IMR-90 (cell line): Measurements from ENCODE around the gene USO1. TPM values are rescaled to one million over a fixed set of nuclear protein-coding genes. Genes with fewer than 3 reads are reported as not detected.

Experiments
- ATAC-seq: fragments of 200-7000 bp; cut with Tn5 transposase; 2 replicates; pipeline ENCODE4 v1.9.1; 2020; ENCODE audit warnings: low read depth, mild to moderate bottlenecking, moderate library complexity
- BruUV-seq: library from RNA; stranded (reverse); fragments of 400-500 nt; replicated peaks from 2 replicates; lab custom pipeline; 2021; lab: Mats Ljungman, UMichigan
- CTCF ChIA-PET: fragments of 300-600 bp; formaldehyde crosslinking; extraction: SDS; loops from one replicate; lab custom pipeline; 2021; ENCODE audit warnings: antibody characterized with exemption; lab: Yijun Ruan, JAX
- POLR2A ChIA-PET: fragments of 300-600 bp; sonication (Branson Sonifier 250); formaldehyde crosslinking; loops from one replicate; lab custom pipeline; 2022; ENCODE audit warnings: antibody characterized with exemption; ENCODE audit not compliant: unreplicated experiment; lab: Charles Lee
- DNase-seq: peaks from one replicate; pipeline ENCODE4 v3.0.0; 2013
- H2AFZ ChIP-seq: replicated peaks from 2 replicates; pipeline ENCODE3; 2013; ENCODE audit warnings: low read length, mild to moderate bottlenecking; ENCODE audit not compliant: poor library complexity
- H2AK5ac ChIP-seq: 2 replicates; pipeline ENCODE4 v1.6.1; 2013; ENCODE audit warnings: low read depth, low read length, inconsistent platforms
- H2AK9ac ChIP-seq: replicated peaks from 2 replicates; pipeline ENCODE3; 2013; ENCODE audit warnings: mild to moderate bottlenecking, low read depth, low read length, moderate library complexity; ENCODE audit not compliant: poor library complexity
- H2BK120ac ChIP-seq: 2 replicates; pipeline ENCODE4 v1.6.1; 2013; ENCODE audit warnings: low read depth, low read length, inconsistent platforms
- H2BK15ac ChIP-seq: 3 replicates; pipeline ENCODE4 v1.6.1; 2013; ENCODE audit warnings: low read depth, low read length, inconsistent platforms
- H2BK20ac ChIP-seq: 2 replicates; pipeline ENCODE4 v1.6.1; 2013; ENCODE audit warnings: low read depth, mild to moderate bottlenecking, inconsistent platforms, low read length, moderate library complexity
- H2BK5ac ChIP-seq: 2 replicates; pipeline ENCODE4 v1.6.1; 2013; ENCODE audit warnings: mild to moderate bottlenecking, low read depth, low read length, inconsistent platforms; ENCODE audit not compliant: poor library complexity, severe bottlenecking
- H3K14ac ChIP-seq: replicated peaks from 2 replicates; pipeline ENCODE4 v1.6.1; 2013; ENCODE audit warnings: low read depth, low read length, inconsistent platforms
- H3K18ac ChIP-seq: 2 replicates; pipeline ENCODE4 v1.6.1; 2013; ENCODE audit warnings: low read depth, low read length, control low read depth
- H3K23ac ChIP-seq: 2 replicates; pipeline ENCODE4 v1.6.1; 2013; ENCODE audit warnings: low read depth, low read length, inconsistent platforms
- H3K27ac ChIP-seq: 2 replicates; pipeline ENCODE4 v1.5.1; 2013; ENCODE audit warnings: mild to moderate bottlenecking, control low read depth, low read length; ENCODE audit not compliant: insufficient read depth
- H3K27me3 ChIP-seq: 2 replicates; pipeline ENCODE4 v1.6.1; 2013; ENCODE audit warnings: low read length; ENCODE audit not compliant: control insufficient read depth, insufficient read depth
- H3K36me3 ChIP-seq: 2 replicates; pipeline ENCODE4 v1.6.1; 2013; ENCODE audit warnings: low read length, mixed read lengths; ENCODE audit not compliant: control insufficient read depth, insufficient read depth
- H3K4ac ChIP-seq: 2 replicates; pipeline ENCODE4 v1.6.1; 2013; ENCODE audit warnings: low read depth, low read length, inconsistent platforms
- H3K4me1 ChIP-seq: 2 replicates; pipeline ENCODE4 v1.6.1; 2013; ENCODE audit warnings: low read length, mixed read lengths; ENCODE audit not compliant: control insufficient read depth, insufficient read depth
- H3K4me2 ChIP-seq: 2 replicates; pipeline ENCODE4 v1.6.1; 2013; ENCODE audit warnings: low read depth, mild to moderate bottlenecking, control low read depth, low read length, moderate library complexity
- H3K4me3 ChIP-seq: 2 replicates; pipeline ENCODE4 v1.5.1; 2013; ENCODE audit warnings: low read depth, mild to moderate bottlenecking, control low read depth, low read length, moderate library complexity; ENCODE audit not compliant: insufficient read depth
- H3K56ac ChIP-seq: 2 replicates; pipeline ENCODE4 v1.6.1; 2013; ENCODE audit warnings: low read length, inconsistent platforms; ENCODE audit not compliant: insufficient read depth; ENCODE audit errors: extremely low read depth
- H3K79me1 ChIP-seq, 2 experiments: 2 replicates each; pipeline ENCODE4 v1.6.1; 2013; ENCODE audit warnings: low read length in 2 of 2, inconsistent platforms in 1 of 2, low read depth in 1 of 2
- H3K9ac ChIP-seq: 2 replicates; pipeline ENCODE4 v1.6.1; 2013; ENCODE audit warnings: low read depth, low read length, control low read depth
- H3K9me1 ChIP-seq: 2 replicates; pipeline ENCODE4 v1.6.1; 2013; ENCODE audit warnings: low read length, inconsistent platforms; ENCODE audit not compliant: insufficient read depth
- H3K9me3 ChIP-seq: 2 replicates; pipeline ENCODE4 v1.6.1; 2013; ENCODE audit warnings: low read length; ENCODE audit not compliant: control insufficient read depth, insufficient read depth
- H4K20me1 ChIP-seq: 2 replicates; pipeline ENCODE4 v1.6.1; 2013; ENCODE audit warnings: low read length, inconsistent platforms; ENCODE audit not compliant: insufficient read depth
- H4K5ac ChIP-seq: 2 replicates; pipeline ENCODE4 v1.6.1; 2013; ENCODE audit warnings: mild to moderate bottlenecking, low read depth, low read length, control low read depth
- H4K8ac ChIP-seq, 2 experiments: 2 replicates each; pipeline ENCODE4 v1.6.1; 2013; ENCODE audit warnings: low read depth in 2 of 2, low read length in 2 of 2, control low read depth in 1 of 2, inconsistent platforms in 1 of 2
- H4K91ac ChIP-seq: 2 replicates; pipeline ENCODE4 v1.6.1; 2013; ENCODE audit warnings: low read depth, low read length, inconsistent platforms; ENCODE audit not compliant: insufficient read depth
- ELK1 ChIP-seq: fragments of 150-350 bp; IDR thresholded peaks from 2 replicates; pipeline ENCODE4 v1.6.1; 2016; ENCODE audit warnings: low read depth, mild to moderate bottlenecking, low read length, moderate library complexity, borderline replicate concordance
- FOS ChIP-seq: fragments of 150-350 bp; IDR thresholded peaks from 2 replicates; pipeline ENCODE4 v1.6.1; 2016; ENCODE audit warnings: low read depth, low read length
- MAFK ChIP-seq: IDR thresholded peaks from 2 replicates; pipeline ENCODE4 v1.6.1; 2012; ENCODE audit warnings: low read depth, low read length, improper control_type of control experiment
- POLR2A ChIP-seq: IDR thresholded peaks from 2 replicates; pipeline ENCODE4 v1.6.1; 2012; ENCODE audit warnings: mild to moderate bottlenecking, low read depth, low read length
- RAD21 ChIP-seq: IDR thresholded peaks from 2 replicates; pipeline ENCODE4 v1.6.1; 2012; ENCODE audit warnings: low read length, improper control_type of control experiment
- RFX5 ChIP-seq: IDR thresholded peaks from 2 replicates; pipeline ENCODE4 v1.8.0; 2012; ENCODE audit warnings: low read depth, mild to moderate bottlenecking, low read length, moderate library complexity
- dilution Hi-C: fragments of 300-500 bp; cut with HindIII; formaldehyde crosslinking; loops from one replicate; pipeline ENCODE4 v1.14.3; 2018; ENCODE audit warnings: low sequenced_read_pairs; ENCODE audit not compliant: unreplicated experiment
- in situ Hi-C: fragments of 300-500 bp; cut with MboI; formaldehyde crosslinking; loops from 3 replicates; pipeline ENCODE4 v1.14.3; 2019; ENCODE audit warnings: low sequenced_read_pairs, inconsistent platforms, mixed read lengths
- intact Hi-C: fragments of 100-400 bp; cut with micrococcal nuclease; formaldehyde crosslinking; loops from 2 replicates; pipeline ENCODE4 v1.10.0; 2022
- polyA plus RNA-seq, 3 experiments: library from polyadenylated mRNA; depleted of rRNA; stranded (reverse); fragments of >200 nt; gene quantifications; 2 replicates each; pipeline ENCODE4 v1.2.3, GENCODE V29; 2012; ENCODE audit warnings: low replicate concordance in 1 of 3
- total RNA-seq: library from RNA; depleted of rRNA; stranded (reverse); fragments of >200 nt; gene quantifications from 2 replicates; pipeline ENCODE4 v1.2.3, GENCODE V29; 2012

Gene USO1
- total and polyA plus RNA-seq, 2 of the 4 experiments (the other 2 are of a cell fraction) = 63.7 to 121 TPM

- no peak overlapping the region for H3K4ac ChIP-seq
- TF ChIP-seq RAD21 (no peak), FOS (no peak), RFX5 (no peak), ELK1 (no peak), POLR2A (no peak), MAFK (no peak)
- no peak overlapping the region for H3K23ac ChIP-seq
- no peak overlapping the region for H3K4me3 ChIP-seq
- no peak overlapping the region for H3K56ac ChIP-seq
- no peak for DNase-seq
- no peak overlapping the region for H3K9ac ChIP-seq
- no peak overlapping the region for H3K18ac ChIP-seq
- H3K27me3 ChIP-seq = no peaks in the 10 kb centered on the region
- intact Hi-C loops (no loop called here), dilution Hi-C loops (no loop called here), in situ Hi-C loops (loop anchor here (5.0 kb wide), 1 partner anchor 34 kb away; no protein-coding TSS in a partner anchor)
- no peak overlapping the region for H4K91ac ChIP-seq
- peaks cover 2% of the 10 kb centered on the region; the same call in 1 of the 2 replicates for H3K4me1 ChIP-seq
- H2AK9ac ChIP-seq = no peak overlapping the region
- H3K9me3 ChIP-seq = no peaks in the 10 kb centered on the region
- H3K14ac ChIP-seq = no peak overlapping the region
- H4K5ac ChIP-seq = no peak overlapping the region
- no peak overlapping the region for H2AFZ ChIP-seq
- no peak overlapping the region for H2BK15ac ChIP-seq
- no peak overlapping the region for H4K8ac ChIP-seq
- BruUV-seq = no TSS peak
- no peaks in the 10 kb centered on the region for H3K36me3 ChIP-seq
- no peak for ATAC-seq
- H3K4me2 ChIP-seq = no peak overlapping the region
- H3K9me1 ChIP-seq = peaks cover 1% of the 10 kb centered on the region
- H3K27ac ChIP-seq = no peak overlapping the region
- ChIA-PET POLR2A (no interaction called here), CTCF (interaction anchor here (0.5 kb wide), 1 partner anchor 235 kb away, joined by 3 read pairs; no protein-coding TSS in a partner anchor)
- H2BK5ac ChIP-seq = no peak overlapping the region
- no peak overlapping the region for H2AK5ac ChIP-seq
- no peaks in the 10 kb centered on the region for H4K20me1 ChIP-seq
- H3K79me1 ChIP-seq = peaks cover 5 to 8% of the 10 kb centered on the region in 2 experiments; a peak in 3 of 4 replicates
- H2BK20ac ChIP-seq = no peak overlapping the region
- H2BK120ac ChIP-seq = no peak overlapping the region
These were observed 45.9 kb upstream of the USO1 start for GRCh38 chr4:75678473-75678872.
